Ammon's horn (tissue), 1 donor: ENCODE measurements around the gene GIMAP1.

Experiments used
- DNase-seq: peaks from one replicate; pipeline ENCODE4 v3.0.0-alpha.2; 2016; ENCODE audit warnings: low spot score

Gene GIMAP1

GRCh38 chr7:150748376-150748775 is 32.0 kb downstream of the GIMAP1 start:
- no peak for DNase-seq

DNA sequence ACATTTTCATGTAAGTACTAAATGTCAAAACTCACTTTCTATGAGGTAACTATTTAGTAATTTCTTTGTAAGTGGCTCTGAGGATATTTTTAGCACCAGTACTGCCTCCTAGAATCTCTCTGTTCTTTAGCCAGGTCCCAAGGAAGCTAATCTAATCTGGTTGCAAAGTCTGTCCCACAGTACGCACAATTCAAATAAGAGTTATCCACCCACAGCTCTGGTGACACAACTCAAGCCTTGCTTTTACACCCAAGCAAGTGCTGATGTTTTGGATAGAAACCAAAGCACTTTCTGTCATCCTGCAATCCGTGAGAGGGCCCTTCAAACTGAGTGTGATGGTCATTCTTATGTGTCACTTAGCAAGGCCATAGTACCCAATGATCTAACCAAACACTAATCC is 35.3 kb downstream of the GIMAP1 start:
- no peak for DNase-seq

DNA sequence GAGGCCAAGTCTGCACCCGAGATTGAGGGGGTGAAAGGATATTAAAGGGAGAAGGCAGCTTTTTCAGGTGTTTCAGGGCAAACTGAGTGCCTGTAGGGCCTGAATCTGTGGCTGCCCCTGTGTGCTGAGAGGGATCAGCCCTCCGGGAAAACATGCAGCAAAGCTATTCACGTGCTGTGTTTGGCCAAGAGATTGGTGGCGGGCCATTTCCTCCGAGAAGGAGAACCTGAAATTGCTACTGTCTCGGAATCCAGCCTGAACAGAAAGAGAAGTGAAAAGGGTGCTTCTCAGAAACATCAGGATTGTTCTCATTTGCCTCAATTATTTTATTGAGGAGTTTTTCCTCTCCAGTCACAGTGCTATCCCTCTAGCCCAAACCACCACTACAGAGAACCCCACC is 36.8 kb downstream of the GIMAP1 start:
- DNase-seq: peak; percentile 47

DNA sequence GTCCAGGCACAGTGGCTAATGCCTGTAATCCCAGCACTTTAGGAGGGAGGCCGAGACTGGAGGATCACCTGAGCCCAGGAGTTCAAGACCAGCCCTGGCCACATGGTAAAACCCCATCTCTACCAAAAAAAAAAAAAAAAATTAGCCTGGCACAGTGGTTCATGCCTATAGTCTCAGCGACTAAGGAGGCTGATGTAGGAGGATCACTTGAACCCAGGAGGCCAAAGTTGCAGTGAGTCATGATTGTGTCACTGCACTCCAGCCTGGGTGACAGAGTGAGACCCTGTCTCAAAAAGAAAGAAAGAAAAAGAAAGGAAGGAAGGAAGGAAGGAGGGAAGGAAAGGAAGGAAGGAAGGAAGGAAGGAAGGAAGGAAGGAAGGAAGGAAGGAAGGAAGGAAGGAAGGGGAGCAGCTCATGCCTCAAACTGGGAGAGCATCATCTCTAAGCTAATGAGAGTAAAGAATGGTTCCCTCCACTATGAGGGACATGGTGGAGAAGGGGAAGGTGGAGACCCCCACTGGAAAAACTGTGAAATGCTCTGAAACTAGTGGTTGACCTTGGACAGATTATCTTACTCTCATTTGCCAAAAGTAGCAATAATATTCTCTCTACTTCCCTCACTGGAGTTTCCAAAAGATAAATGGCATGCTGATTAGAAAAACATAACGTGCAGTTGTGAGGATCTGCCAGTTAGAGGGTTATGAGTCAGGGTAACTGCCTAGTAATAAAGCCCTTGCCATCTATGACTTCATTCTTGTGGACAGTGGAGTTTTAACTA is 37.6 kb downstream of the GIMAP1 start:
- no peak for DNase-seq

DNA sequence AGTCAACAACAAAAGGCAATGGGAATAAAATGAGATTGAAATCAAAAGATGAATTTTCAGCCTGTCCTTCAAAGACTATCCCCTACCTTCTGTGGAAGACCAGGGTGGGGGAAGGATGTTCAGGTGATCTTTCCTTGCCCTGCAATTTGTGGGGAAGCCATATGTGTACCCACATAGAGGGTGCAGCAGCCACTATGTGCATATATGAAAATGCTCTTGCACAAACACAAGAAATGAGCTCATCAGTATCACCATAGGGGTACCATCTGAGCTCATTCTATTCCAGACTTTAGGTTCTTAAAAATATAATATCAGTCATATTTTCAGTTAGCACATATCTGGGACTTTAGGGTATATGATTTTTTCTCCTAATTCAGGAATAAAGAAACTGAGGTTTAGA is 38.5 kb downstream of the GIMAP1 start:
- DNase-seq: no peak

DNA sequence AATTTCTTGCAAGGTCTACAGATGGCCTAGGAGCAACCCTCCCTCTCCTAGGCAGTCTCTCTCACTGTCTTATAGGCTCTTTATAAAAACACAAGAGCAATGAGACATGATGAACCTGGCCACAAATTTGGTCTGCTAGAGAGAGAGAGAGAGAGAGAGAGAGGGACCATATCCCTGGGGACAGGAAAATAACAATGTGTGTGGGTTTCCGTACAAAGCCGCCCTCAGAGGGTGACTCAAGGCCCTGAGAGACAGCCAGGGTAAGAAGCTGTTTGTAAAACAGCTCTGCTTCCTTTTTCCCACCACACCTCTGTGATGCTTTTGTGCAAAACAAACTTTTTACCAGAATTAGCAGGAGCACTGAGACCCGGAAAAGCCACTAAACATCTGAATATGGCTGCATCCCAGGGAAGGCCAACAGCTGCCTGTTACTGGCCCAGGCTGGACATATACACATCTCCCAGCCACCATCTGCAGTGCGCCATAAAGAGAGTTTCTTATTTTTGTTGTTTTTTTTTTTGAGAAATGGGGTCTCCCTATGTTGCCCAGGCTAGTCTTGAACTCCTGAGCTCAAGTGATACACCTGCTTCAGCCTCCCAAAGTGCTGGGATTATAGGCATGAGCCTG is 39.2 kb downstream of the GIMAP1 start:
- DNase-seq: no peak

- DNase-seq: no peak
Measured at GRCh38 chr7:150756166-150756565, 39.8 kb downstream of the GIMAP1 start.

DNA sequence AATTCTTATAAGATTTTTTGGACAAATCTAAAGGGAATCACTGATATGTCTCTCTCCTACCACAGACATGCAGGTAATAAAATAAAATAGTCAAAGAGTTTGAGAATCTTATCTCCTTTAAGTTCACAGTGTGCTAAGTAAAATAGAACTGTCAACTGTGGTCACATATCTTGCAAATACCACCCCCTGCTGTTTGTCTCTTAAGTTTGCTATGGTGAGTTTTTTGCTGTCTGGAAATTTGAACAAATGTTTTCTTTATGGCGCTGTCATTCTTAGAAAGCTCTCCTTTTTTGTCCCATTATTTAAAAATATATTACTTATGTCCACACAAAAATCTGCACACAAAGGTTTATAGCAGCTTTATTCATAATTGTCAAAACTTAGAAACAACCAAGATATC is 40.4 kb downstream of the GIMAP1 start:
- DNase-seq: peak; percentile 54

- DNase-seq: no peak
Measured at GRCh38 chr7:150759479-150759878, 43.1 kb downstream of the GIMAP1 start.

- no peak for DNase-seq
Measured at GRCh38 chr7:150766334-150766709, 49.9 kb downstream of the GIMAP1 start.

GRCh38 chr7:150769768-150770167 is 53.4 kb downstream of the GIMAP1 start:
- DNase-seq: no peak
